Measurements from ENCODE around the gene RIMBP2.
"Not testable (repeated sequence)": the region's sequence is repeated elsewhere in the genome, so short reads cannot be mapped to it uniquely, and the experiment has no call there.

DNA sequence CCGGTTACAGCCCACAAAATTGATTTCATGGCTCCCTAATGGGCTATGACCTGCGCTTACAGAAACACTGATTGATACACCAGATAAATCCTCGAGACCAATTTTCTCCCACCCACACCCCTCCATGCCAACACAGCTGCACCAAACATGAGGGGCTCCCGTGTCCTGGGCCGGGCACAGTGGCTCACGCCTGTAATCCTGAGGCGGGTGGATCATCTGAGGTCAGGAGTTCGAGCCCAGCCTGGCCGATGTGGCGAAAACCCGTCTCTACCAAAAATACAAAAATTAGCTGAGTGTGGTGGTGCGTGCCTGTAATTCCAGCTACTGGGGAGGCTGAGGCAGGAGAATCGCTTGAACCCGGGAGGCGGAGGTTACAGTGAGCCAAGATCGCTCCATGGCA is 27.1 kb downstream of the RIMBP2 start:
- not testable (repeated sequence) for TF ChIP-seq EZH2 (IDR thresholded peaks at IDR 0.05; ENCODE audit: insufficient read depth, poor library complexity, severe bottlenecking); EZH2phosphoT487 (IDR thresholded peaks at IDR 0.05; ENCODE audit: insufficient read depth, low read depth)
